Right atrium auricular region (tissue), 2 donors: ENCODE measurements around the gene RTN4. TPM values are rescaled to one million over a fixed set of nuclear protein-coding genes. Genes with fewer than 3 reads are reported as not detected.
"Not testable (repeated sequence)": the region's sequence is repeated elsewhere in the genome, so short reads cannot be mapped to it uniquely, and the experiment has no call there.

Source experiments
- DNase-seq: peaks from one replicate; pipeline ENCODE4 v3.0.0-alpha.2; 2019; ENCODE audit warnings: low spot score
- H3K27ac ChIP-seq, 2 donors: fragments of 200-600 bp; sonication (generic); 1 replicate in 1 of 2; 2 replicates in 1 of 2; pipeline ENCODE4 v1.5.1; 2016 to 2019
- H3K27me3 ChIP-seq, 2 donors: fragments of 200-600 bp; sonication (generic); one replicate each; pipeline versions ENCODE4 v1.5.1 to v1.6.0; 2017 to 2019
- H3K36me3 ChIP-seq: fragments of 200-600 bp; sonication (generic); one replicate; pipeline ENCODE4 v1.5.1; 2016
- H3K4me1 ChIP-seq, 2 donors: fragments of 200-600 bp; sonication (generic); one replicate each; pipeline versions ENCODE4 v1.5.1 to v1.6.0; 2017 to 2019
- H3K4me3 ChIP-seq, 2 donors: fragments of 200-600 bp; sonication (generic); 1 replicate in 1 of 2; 2 replicates in 1 of 2; pipeline ENCODE4 v1.5.1; 2017 to 2019; ENCODE audit warnings: mild to moderate bottlenecking in 1 of 2, moderate library complexity in 1 of 2
- H3K9me3 ChIP-seq, 2 donors: fragments of 200-600 bp; sonication (generic); one replicate each; pipeline ENCODE4 v1.5.1; 2019
- total RNA-seq, 2 donors: library from RNA; depleted of rRNA; stranded (reverse); fragments of >200 nt; gene quantifications; one replicate each; pipeline ENCODE4 v1.1.0, GENCODE V29; 2016
- TF ChIP-seq, protein P1 (sequence below), 2 donors: fragments of 200-600 bp; sonication (generic); IDR thresholded peaks; one replicate each; pipeline ENCODE4 v1.5.1; 2019; ENCODE audit warnings: antibody characterized with exemption in 2 of 2

RTN4 gene
- total RNA-seq, 2 donors from 2014 or later, result 152 to 203 TPM

DNA sequence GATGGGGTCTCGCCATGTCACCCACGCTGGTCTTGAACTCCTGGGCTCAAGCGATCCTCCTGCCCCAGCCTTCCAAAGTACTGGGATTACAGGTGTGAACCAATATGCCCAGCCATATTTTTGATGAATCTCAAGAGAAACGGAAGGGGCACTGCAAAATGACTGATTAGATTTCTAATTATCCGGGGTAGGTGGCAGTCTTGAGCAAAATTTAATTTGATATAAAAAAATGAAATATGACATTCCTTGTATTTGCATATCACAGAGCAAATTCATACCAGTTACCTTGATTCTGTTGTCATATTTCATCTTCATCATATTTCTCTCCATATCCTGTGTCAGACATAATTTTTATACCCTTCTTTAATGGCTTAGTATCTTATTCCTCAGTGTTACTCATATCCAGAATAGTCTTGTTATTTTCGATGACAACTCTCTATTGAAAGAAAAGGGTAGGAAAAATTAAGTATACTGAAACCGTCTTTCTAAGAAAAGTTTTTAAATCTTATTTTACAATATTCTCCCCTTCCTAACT, 30.0 kb upstream of the RTN4 start:
- Histone ChIP-seq H3K4me1 (no peaks in the 10 kb centered on the region), H3K4me3 (no peak overlapping the region), H3K36me3 (no peaks in the 10 kb centered on the region), H3K27ac (no peak overlapping the region), H3K27me3 (no peaks in the 10 kb centered on the region), H3K9me3 (no peaks in the 10 kb centered on the region)
- TF ChIP-seq, protein P1, sequence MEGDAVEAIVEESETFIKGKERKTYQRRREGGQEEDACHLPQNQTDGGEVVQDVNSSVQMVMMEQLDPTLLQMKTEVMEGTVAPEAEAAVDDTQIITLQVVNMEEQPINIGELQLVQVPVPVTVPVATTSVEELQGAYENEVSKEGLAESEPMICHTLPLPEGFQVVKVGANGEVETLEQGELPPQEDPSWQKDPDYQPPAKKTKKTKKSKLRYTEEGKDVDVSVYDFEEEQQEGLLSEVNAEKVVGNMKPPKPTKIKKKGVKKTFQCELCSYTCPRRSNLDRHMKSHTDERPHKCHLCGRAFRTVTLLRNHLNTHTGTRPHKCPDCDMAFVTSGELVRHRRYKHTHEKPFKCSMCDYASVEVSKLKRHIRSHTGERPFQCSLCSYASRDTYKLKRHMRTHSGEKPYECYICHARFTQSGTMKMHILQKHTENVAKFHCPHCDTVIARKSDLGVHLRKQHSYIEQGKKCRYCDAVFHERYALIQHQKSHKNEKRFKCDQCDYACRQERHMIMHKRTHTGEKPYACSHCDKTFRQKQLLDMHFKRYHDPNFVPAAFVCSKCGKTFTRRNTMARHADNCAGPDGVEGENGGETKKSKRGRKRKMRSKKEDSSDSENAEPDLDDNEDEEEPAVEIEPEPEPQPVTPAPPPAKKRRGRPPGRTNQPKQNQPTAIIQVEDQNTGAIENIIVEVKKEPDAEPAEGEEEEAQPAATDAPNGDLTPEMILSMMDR (IDR thresholded peaks at IDR 0.05), result no peak
- no peak for DNase-seq

DNA sequence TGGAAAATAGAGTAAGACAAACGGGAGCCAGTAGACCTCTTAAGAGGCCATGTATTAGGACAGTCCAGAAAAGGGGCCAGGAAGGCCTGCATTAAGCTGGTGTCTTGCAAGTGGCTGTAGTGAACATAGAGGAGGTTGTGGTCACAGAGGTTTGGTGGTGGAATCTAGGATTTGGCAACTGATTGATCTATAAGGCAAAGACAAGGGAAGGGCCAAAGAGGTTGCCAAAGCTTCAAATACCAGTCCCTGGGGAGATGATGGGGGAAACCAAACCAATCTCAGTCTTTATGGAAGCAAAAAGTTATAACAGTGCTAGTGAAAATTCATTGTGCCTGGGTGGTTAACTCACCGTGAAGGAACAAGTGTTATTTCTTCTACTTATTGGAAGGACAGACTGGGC, 28.7 kb upstream of the RTN4 start:
- no peaks in the 10 kb centered on the region for H3K4me1 ChIP-seq
- DNase-seq, result no peak
- no peak overlapping the region for H3K4me3 ChIP-seq
- H3K9me3 ChIP-seq, result no peaks in the 10 kb centered on the region
- no peak overlapping the region for H3K27ac ChIP-seq
- TF ChIP-seq, protein P1 (IDR thresholded peaks at IDR 0.05), result no peak
- no peaks in the 10 kb centered on the region for H3K27me3 ChIP-seq
- H3K36me3 ChIP-seq, result no peaks in the 10 kb centered on the region

DNA sequence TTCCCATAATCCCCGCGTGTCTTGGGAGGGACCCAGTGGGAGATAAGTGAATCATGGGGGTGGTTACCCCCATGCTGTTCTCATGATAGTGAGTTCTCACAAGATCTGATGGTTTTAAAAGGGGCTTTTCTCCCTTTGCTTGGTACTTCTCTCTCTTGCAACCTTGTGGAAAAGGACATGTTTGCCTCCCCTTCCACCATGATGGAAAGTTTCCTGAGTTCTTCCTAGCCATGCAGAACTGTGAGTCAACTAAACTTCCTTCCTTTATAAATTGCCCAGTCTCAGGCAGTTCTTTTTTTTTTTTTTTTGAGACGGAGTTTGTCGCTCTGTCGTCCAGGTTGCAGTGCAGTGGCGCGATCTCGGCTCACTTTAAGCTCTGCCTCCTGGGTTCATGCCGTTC, 26.5 kb upstream of the RTN4 start:
- TF ChIP-seq, protein P1 (IDR thresholded peaks at IDR 0.05), result no peak
- Histone ChIP-seq H3K9me3 (no peaks in the 10 kb centered on the region), H3K4me1 (peaks cover 0 to 14% of the 10 kb centered on the region in 2 donors), H3K27ac (no peak overlapping the region), H3K36me3 (no peaks in the 10 kb centered on the region), H3K27me3 (no peaks in the 10 kb centered on the region), H3K4me3 (no peak overlapping the region)
- DNase-seq, result no peak

DNA sequence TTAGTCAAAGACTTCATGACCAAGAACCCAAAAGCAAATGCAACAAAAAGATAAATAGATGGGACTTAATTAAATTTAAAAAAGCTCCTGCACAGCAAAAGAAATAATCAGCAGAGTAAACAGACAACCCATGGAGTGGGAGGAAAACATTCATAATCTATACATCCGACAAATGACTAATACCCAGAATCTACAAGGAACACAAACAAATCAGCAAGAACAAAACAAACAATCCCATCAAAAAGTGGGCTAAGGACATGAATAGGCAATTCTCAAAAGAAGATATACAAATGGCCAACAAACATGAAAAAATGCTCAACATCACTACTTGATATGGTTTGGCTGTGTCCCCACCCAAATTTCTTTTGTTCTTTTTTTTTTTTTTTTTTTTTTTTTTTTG, 25.8 kb upstream of the RTN4 start:
- H3K9me3 ChIP-seq, H3K4me3 ChIP-seq, H3K27ac ChIP-seq, DNase-seq, H3K27me3 ChIP-seq, H3K36me3 ChIP-seq: not testable (repeated sequence)
- peaks cover 0 to 14% of the 10 kb centered on the region in 2 donors for H3K4me1 ChIP-seq

DNA sequence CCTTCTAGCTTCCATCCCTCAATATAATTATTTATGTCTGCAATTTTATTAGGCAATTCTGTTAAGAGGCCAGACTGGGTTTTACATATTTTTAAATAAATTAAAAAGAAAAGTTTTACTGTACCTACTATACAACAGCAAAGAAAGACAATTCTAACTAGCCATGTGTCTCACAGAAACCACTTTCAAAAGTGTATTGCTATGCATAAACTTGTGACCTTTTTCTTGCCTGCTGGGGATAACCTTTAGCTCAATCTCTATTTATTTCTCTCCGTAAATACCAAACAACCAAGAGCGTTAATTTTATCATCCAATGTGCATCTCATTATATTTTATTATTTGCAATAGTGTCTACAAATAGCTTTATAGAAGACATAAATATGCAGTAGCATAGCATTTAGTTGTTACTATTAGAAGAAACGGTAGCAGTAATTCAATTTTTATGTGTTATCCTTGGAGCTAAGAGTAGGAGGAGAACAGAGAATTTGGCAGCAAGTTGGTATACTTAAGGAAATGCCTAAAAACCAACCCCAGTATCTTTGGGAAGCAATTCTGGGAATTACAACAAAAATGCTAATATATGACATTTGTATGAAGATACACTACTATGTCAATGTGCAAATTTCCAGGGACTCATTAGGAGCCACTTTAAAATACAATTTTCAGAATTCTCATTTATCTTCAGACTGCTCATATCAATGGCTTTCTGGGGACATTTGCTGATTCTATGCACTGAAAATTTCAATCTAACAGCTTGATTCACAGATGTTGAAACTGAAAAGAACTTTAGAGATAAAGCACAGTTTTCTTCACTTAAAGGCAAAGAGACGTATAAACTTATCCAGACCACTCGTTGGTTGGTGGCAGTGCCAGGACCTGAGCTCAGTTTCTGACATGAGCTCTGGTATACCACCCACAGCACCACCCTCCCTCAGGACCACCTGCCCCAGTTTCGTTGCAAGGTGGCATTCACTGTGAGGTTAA, 23.0 kb upstream of the RTN4 start:
- no peak for DNase-seq
- Histone ChIP-seq H3K4me3 (no peak overlapping the region), H3K36me3 (no peaks in the 10 kb centered on the region), H3K27me3 (no peaks in the 10 kb centered on the region), H3K9me3 (no peaks in the 10 kb centered on the region), H3K4me1 (peaks cover 0 to 14% of the 10 kb centered on the region in 2 donors), H3K27ac (no peak overlapping the region)
- TF ChIP-seq, protein P1 (IDR thresholded peaks at IDR 0.05), result no peak

DNA sequence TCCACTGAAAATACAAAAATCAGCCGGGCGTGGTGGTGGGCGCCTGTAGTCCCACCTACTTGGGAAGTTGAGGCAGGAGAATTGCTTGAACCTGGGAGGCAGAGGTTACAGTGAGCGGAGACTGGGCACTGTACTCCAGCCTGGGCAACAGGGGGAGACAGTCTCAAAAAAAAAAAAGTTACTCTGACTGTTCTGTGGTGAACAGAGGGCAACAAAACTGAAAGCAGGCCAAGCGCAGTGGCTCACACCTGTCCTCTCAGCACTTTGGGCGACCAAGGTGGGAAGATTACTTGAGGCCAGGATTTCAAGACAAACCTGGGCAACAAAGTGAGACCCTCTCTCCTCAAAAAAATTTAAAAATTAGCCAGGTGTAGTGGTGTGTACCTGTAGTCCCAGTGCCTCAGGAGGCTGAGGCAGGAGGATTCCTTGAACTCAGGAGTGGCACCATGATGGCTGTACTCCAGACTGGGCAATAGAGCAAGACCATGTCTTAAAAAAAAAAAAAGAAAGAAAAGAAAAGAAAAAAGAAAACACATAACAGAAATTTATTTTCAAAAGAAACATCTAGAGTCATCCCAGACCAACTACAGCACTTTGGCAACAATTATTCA, 13.6 kb upstream of the RTN4 start:
- no peaks in the 10 kb centered on the region for H3K27me3 ChIP-seq
- no peak overlapping the region for H3K4me3 ChIP-seq
- H3K4me1 ChIP-seq, result no peaks in the 10 kb centered on the region
- TF ChIP-seq, protein P1 (IDR thresholded peaks at IDR 0.05), result no peak
- H3K27ac ChIP-seq, result no peak overlapping the region
- no peaks in the 10 kb centered on the region for H3K36me3 ChIP-seq
- no peak for DNase-seq
- H3K9me3 ChIP-seq, result no peaks in the 10 kb centered on the region
